AG09309 (cell line): ENCODE measurements around the gene UBE2F.

ENCODE experiments used
- DNase-seq: peaks from one replicate; pipeline ENCODE4 v3.0.0-alpha.2; 2010; ENCODE audit warnings: low read depth
- H3K4me3 ChIP-seq: 2 replicates; pipeline ENCODE4 v1.5.1; 2011; ENCODE audit warnings: mild to moderate bottlenecking, low read depth, low read length, moderate library complexity; ENCODE audit not compliant: control insufficient read depth
- CTCF ChIP-seq: IDR thresholded peaks from 2 replicates; pipeline ENCODE4 v1.5.1; 2011; ENCODE audit warnings: mild to moderate bottlenecking, low read depth, low read length, inconsistent platforms; ENCODE audit not compliant: insufficient read depth, control insufficient read depth; ENCODE audit errors: missing control alignments

Gene UBE2F

DNA sequence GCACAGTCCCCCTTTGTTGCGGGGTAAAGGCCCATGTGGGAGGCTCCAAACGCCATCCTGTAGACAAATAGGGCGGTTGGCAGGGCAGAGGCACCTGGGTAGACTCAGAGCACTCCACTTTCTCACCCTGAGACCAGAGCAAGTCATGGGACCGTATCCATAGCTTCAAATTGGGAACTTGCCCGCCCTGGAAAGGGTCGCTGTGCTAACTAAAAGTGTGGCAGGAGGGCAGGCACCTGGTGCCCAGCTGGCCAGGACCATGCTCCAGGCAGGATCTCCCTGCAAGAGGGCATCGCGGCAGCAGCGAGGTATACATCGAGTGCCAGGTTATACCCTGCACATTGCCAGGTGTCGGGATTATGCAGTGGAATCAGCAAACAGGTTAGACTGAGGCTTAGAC, 73.2 kb downstream of the UBE2F start:
- no peak for DNase-seq
- no peak for TF ChIP-seq CTCF
- no peak overlapping the region for H3K4me3 ChIP-seq

DNA sequence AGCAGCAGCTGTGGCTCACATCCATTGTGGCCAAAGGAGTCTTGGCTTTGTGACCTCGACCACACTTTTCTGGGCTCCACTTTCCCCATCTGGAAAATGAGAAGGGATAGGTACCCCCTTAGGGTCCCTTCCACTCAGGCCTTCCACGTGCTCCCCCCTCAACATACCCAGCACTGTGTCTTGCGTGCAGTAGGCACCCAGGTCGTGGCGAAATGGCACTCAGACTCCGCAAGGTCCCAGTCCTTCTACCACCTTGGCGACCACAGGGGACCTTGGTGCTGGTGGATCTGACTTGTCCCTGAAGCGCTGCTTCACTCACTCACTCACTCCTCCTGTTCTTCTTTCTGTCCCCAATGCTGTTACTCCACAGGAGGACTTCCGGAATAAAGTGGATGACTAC, 74.1 kb downstream of the UBE2F start:
- no peak for TF ChIP-seq CTCF
- DNase-seq = no peak
- H3K4me3 ChIP-seq = no peak overlapping the region

- H3K4me3 ChIP-seq = no peak overlapping the region
- DNase-seq = no peak
- no peak for TF ChIP-seq CTCF
These were observed 75.3 kb downstream of the UBE2F start for GRCh38 chr2:238042090-238042489.

- no peak overlapping the region for H3K4me3 ChIP-seq
- no peak for DNase-seq
- no peak for TF ChIP-seq CTCF
These were observed 76.2 kb downstream of the UBE2F start for GRCh38 chr2:238042849-238043584.

DNA sequence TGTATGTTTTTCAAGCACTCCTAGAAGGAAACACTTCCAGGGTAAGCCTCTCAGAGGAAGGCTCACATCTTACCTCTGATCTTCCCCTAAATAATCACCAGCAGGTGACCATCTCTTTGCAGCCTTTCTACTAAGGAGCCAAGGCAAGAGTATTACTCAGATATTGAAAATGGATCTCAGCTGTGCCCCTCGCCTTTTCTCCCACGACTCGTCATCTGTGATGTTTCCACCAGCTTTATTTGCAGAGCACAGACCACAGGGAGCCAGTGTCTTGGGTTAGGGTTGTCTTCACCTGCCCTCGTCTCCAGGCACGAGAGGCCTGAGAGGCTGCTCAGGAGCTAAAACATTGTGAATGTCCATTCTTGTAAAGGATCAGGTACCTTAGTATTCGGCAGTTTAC, 77.0 kb downstream of the UBE2F start:
- no peak for DNase-seq
- no peak overlapping the region for H3K4me3 ChIP-seq
- no peak for TF ChIP-seq CTCF

DNA sequence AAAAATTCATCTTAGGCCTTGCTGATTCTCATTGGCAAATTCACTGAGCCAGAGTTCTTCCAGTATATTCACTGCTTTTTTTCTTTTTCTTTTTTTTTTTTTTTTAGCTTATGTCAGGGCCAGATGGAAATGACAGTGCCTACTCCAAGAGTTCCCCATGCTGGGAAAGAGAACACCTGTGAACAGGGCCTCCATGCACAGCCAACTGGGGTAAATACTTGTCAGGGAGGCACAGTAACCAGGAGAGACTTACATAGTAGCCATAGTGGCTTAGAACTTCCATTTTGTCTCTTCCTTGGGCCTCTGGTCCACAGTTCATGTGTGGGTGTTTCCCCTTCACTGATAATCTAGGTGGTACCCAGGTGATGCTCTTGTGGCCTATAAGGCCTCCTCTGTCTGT, 78.8 kb downstream of the UBE2F start:
- no peak for DNase-seq
- no peak for TF ChIP-seq CTCF
- H3K4me3 ChIP-seq = no peak overlapping the region

GRCh38 chr2:238046725-238047270, 80.0 kb downstream of the UBE2F start:
- no peak for TF ChIP-seq CTCF

More at GRCh38 chr2:238046725-238047270, 80.0 kb downstream of the UBE2F start:
- H3K4me3 ChIP-seq = no peak overlapping the region
- no peak for DNase-seq
